HepG2 (cell line): ENCODE results near the gene RAB6B. TPM values are rescaled to one million over a fixed set of nuclear protein-coding genes. Genes with fewer than 3 reads are reported as not detected.

Experiments used
- ATAC-seq: fragments of 200-7000 bp; cut with Tn5 transposase; 3 replicates; pipeline ENCODE4 v1.9.1; 2020; ENCODE audit warnings: mild to moderate bottlenecking, moderate library complexity
- BruUV-seq: library from RNA; stranded (reverse); fragments of 400-500 nt; replicated peaks from 2 replicates; lab custom pipeline; 2021; lab: Mats Ljungman, UMichigan
- CTCF ChIA-PET: fragments of 300-600 bp; formaldehyde crosslinking; extraction: SDS; loops from one replicate; lab custom pipeline; 2021; ENCODE audit warnings: low total read pairs, inconsistent platforms, low intra/inter-chr PET ratio; lab: Yijun Ruan, JAX
- POLR2A ChIA-PET: fragments of 350-600 bp; sonication (Branson Sonifier 250); formaldehyde crosslinking; loops from one replicate; lab custom pipeline; 2020; ENCODE audit warnings: antibody characterized with exemption, inconsistent platforms; lab: Yijun Ruan, JAX
- DNase-seq: peaks from one replicate; pipeline ENCODE4 v3.0.0-alpha.2; 2015; ENCODE audit warnings: low spot score
- FAIRE-seq: peaks from 3 replicates; lab custom pipeline; 2011; peaks lifted over from hg19 to GRCh38; lab: Jason Lieb, UNC
- H2AFZ ChIP-seq: one replicate; pipeline ENCODE4 v1.6.1; 2011; ENCODE audit warnings: low read length, inconsistent platforms
- H3K27ac ChIP-seq: fragments of 300-600 bp; 3 replicates; pipeline ENCODE4 v1.8.0; 2011; ENCODE audit warnings: mixed run types, mild to moderate bottlenecking, mixed read lengths, low read length, inconsistent platforms; ENCODE audit not compliant: insufficient read depth; ENCODE audit errors: extremely low read length
- H3K27me3 ChIP-seq, 2 experiments: fragments of 200-600 bp in 1 of 2; 2 replicates in 1 of 2; 3 replicates in 1 of 2; pipeline versions ENCODE4 v1.6.0 to v1.8.0; 2011; ENCODE audit warnings: low read length in 2 of 2, mild to moderate bottlenecking in 2 of 2, moderate library complexity in 2 of 2, inconsistent platforms in 1 of 2; ENCODE audit not compliant: insufficient read depth in 2 of 2, control insufficient read depth in 1 of 2
- H3K36me3 ChIP-seq, 2 experiments: fragments of 200-600 bp in 1 of 2; replicated peaks in 1 of 2; 2 replicates in 1 of 2; 3 replicates in 1 of 2; pipeline versions ENCODE4 v1.5.1 to v1.8.0; 2011; ENCODE audit warnings: low read length in 2 of 2, inconsistent platforms in 1 of 2; ENCODE audit not compliant: insufficient read depth in 2 of 2, control insufficient read depth in 1 of 2
- H3K4me1 ChIP-seq: 2 replicates; pipeline ENCODE4 v1.5.1; 2012; ENCODE audit warnings: low read length, inconsistent platforms; ENCODE audit not compliant: insufficient read depth
- H3K4me2 ChIP-seq: 2 replicates; pipeline ENCODE4 v1.6.0; 2011; ENCODE audit warnings: low read depth, low read length, inconsistent platforms
- H3K4me3 ChIP-seq, 3 experiments: fragments of 200-600 bp in 1 of 3; sonication (generic), shearing (Covaris generic) in 1 of 3; replicated peaks in 1 of 3; 2 replicates each; pipeline ENCODE4 v1.5.1; 2011 to 2016; ENCODE audit warnings: low read length in 3 of 3, inconsistent platforms in 2 of 3, low read depth in 2 of 3, mild to moderate bottlenecking in 2 of 3, control low read depth in 1 of 3, mixed read lengths in 1 of 3; ENCODE audit not compliant: insufficient read depth in 1 of 3
- H3K79me2 ChIP-seq: one replicate; pipeline ENCODE4 v1.6.1; 2011; ENCODE audit warnings: low read length, inconsistent platforms; ENCODE audit not compliant: insufficient read depth
- H3K9ac ChIP-seq: 2 replicates; pipeline ENCODE4 v1.6.0; 2011; ENCODE audit warnings: mild to moderate bottlenecking, low read depth, low read length, inconsistent platforms; ENCODE audit not compliant: insufficient read depth
- H3K9me3 ChIP-seq: 2 replicates; pipeline ENCODE4 v1.5.1; 2012; ENCODE audit warnings: mild to moderate bottlenecking, low read length
- H4K20me1 ChIP-seq: 2 replicates; pipeline ENCODE4 v1.6.0; 2011; ENCODE audit warnings: inconsistent platforms, mild to moderate bottlenecking, low read length, moderate library complexity; ENCODE audit not compliant: insufficient read depth
- HOXD1 ChIP-seq: sonication (generic); formaldehyde crosslinking; IDR thresholded peaks from 2 replicates; pipeline ENCODE4 v1.5.0; 2020; ENCODE audit warnings: missing genetic modification reagents
- SMC3 ChIP-seq: IDR thresholded peaks from 2 replicates; pipeline ENCODE4 v1.6.1; 2011; ENCODE audit warnings: low read length, improper control_type of control experiment
- TARDBP ChIP-seq: sonication (generic); formaldehyde crosslinking; IDR thresholded peaks from 2 replicates; pipeline ENCODE4 v1.8.0; 2022; ENCODE audit warnings: mild to moderate bottlenecking, missing genetic modification reagents
- WGBS: methylation state at CpG from one replicate; pipeline ENCODE4 v1.1.6; 2017; ENCODE audit warnings: low lambda C conversion rate; 5-methylcytosine and 5-hydroxymethylcytosine counted together
- in situ Hi-C: cut with HindIII; loops from 2 replicates; pipeline ENCODE4 v1.10.0; 2017; ENCODE audit warnings: low pct_unique_long_range_greater_than_20kb; ENCODE audit not compliant: extremely low pct_ligation_motif_present
- intact Hi-C: fragments of 100-400 bp; cut with micrococcal nuclease; formaldehyde crosslinking; loops from one replicate; pipeline ENCODE4 v1.10.0; 2022; ENCODE audit not compliant: unreplicated experiment
- polyA plus RNA-seq, 8 experiments: library from polyadenylated mRNA; depleted of rRNA in 3 of 8; stranded (reverse) in 7 of 8; unstranded in 1 of 8; fragments of >200 nt; fragmentation: Illumina TruSeq in 4 of 8; extraction: Trizol in 4 of 8; gene quantifications; 2 replicates each; pipeline versions ENCODE4 v1.2.1 to v1.2.3, GENCODE V29; 2011 to 2016; ENCODE audit warnings: low read depth in 4 of 8, missing spikeins in 1 of 8, mixed read lengths in 1 of 8; ENCODE audit not compliant: insufficient read depth in 1 of 8
- total RNA-seq, 5 experiments: library from RNA; depleted of rRNA; stranded (reverse); fragments of >200 nt; fragmentation: Illumina TruSeq; extraction: Trizol; gene quantifications; 2 replicates each; pipeline ENCODE4 v1.2.3, GENCODE V29; 2016; ENCODE audit warnings: low read depth in 1 of 5
- TF ChIP-seq, protein P1 (sequence below): sonication (generic); formaldehyde crosslinking; IDR thresholded peaks from 2 replicates; pipeline ENCODE4 v1.8.0; 2023; ENCODE audit warnings: mild to moderate bottlenecking, missing genetic modification reagents
- TF ChIP-seq, protein P2 (sequence below): sonication (generic); formaldehyde crosslinking; IDR thresholded peaks from 2 replicates; pipeline ENCODE4 v1.4.0; 2020; ENCODE audit warnings: missing genetic modification reagents, borderline replicate concordance
- TF ChIP-seq, protein P3 (sequence below): sonication (generic); formaldehyde crosslinking; conservative IDR thresholded peaks from 2 replicates; pipeline ENCODE4 v1.4.0; 2020; ENCODE audit warnings: missing genetic modification reagents
- TF ChIP-seq, protein P4 (sequence below): sonication (generic); formaldehyde crosslinking; IDR thresholded peaks from 2 replicates; pipeline ENCODE4 v1.5.0; 2020; ENCODE audit warnings: mild to moderate bottlenecking, missing genetic modification reagents
- TF ChIP-seq, protein P5 (sequence below): sonication (generic); formaldehyde crosslinking; IDR thresholded peaks from 2 replicates; pipeline ENCODE4 v1.4.0; 2020; ENCODE audit warnings: mild to moderate bottlenecking, missing genetic modification reagents, borderline replicate concordance

Gene RAB6B
- total and polyA plus RNA-seq, 2 of the 13 experiments (the other 11 are each of a cell fraction or from before 2014, with no cell fraction given) = 0.16 TPM; not detected in 1

DNA sequence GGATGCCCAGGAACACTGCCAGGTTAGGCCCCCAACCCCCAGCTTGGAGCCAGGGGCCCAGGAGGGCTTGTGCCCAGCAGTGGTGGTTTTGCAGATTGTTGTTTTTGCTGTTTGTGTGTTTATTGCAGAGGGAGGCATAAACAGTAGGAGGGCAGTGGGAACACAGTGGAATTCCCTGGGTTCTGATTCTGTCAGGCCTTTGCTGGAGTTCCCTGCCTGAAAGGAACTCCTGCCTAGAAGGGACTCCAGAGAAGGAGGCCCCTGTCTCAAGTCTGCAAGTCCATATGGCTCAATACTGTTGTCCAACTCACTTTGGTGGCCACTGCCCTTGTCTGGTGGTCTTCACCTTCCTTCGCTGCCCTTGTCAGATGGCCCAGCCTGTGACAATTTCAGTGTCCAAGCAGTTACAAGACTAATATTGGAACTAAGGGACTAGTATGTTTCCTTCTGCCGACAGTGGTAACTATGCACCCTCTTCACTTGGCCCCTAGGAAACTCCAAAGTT lies 47.4 kb upstream of the RAB6B start:
- 54% methylated on average over 2 of the region's 2 CpGs for WGBS
- intact Hi-C loops = no loop called here
- in situ Hi-C loops = no loop called here
- no peak overlapping the region for H3K4me2 ChIP-seq
- no peaks in the 10 kb centered on the region for H3K79me2 ChIP-seq
- H4K20me1 ChIP-seq = no peaks in the 10 kb centered on the region
- no peaks in the 10 kb centered on the region for H3K4me1 ChIP-seq
- CTCF ChIA-PET = no interaction called here
- no peaks in the 10 kb centered on the region for H3K9me3 ChIP-seq
- TF ChIP-seq, protein P1, sequence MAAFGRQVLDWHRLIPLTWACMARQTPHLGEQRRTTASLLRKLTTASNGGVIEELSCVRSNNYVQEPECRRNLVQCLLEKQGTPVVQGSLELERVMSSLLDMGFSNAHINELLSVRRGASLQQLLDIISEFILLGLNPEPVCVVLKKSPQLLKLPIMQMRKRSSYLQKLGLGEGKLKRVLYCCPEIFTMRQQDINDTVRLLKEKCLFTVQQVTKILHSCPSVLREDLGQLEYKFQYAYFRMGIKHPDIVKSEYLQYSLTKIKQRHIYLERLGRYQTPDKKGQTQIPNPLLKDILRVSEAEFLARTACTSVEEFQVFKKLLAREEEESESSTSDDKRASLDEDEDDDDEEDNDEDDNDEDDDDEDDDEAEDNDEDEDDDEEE (CRISPR knock-in tag) = no peak
- TF ChIP-seq SMC3 (no peak), TARDBP (CRISPR knock-in tag) (no peak), HOXD1 (CRISPR knock-in tag) (no peak)
- TF ChIP-seq, protein P2, sequence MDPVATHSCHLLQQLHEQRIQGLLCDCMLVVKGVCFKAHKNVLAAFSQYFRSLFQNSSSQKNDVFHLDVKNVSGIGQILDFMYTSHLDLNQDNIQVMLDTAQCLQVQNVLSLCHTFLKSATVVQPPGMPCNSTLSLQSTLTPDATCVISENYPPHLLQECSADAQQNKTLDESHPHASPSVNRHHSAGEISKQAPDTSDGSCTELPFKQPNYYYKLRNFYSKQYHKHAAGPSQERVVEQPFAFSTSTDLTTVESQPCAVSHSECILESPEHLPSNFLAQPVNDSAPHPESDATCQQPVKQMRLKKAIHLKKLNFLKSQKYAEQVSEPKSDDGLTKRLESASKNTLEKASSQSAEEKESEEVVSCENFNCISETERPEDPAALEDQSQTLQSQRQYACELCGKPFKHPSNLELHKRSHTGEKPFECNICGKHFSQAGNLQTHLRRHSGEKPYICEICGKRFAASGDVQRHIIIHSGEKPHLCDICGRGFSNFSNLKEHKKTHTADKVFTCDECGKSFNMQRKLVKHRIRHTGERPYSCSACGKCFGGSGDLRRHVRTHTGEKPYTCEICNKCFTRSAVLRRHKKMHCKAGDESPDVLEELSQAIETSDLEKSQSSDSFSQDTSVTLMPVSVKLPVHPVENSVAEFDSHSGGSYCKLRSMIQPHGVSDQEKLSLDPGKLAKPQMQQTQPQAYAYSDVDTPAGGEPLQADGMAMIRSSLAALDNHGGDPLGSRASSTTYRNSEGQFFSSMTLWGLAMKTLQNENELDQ = no peak
- TF ChIP-seq, protein P3, sequence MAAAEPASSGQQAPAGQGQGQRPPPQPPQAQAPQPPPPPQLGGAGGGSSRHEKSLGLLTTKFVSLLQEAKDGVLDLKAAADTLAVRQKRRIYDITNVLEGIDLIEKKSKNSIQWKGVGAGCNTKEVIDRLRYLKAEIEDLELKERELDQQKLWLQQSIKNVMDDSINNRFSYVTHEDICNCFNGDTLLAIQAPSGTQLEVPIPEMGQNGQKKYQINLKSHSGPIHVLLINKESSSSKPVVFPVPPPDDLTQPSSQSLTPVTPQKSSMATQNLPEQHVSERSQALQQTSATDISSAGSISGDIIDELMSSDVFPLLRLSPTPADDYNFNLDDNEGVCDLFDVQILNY (CRISPR knock-in tag) = no peak
- TF ChIP-seq, protein P4, sequence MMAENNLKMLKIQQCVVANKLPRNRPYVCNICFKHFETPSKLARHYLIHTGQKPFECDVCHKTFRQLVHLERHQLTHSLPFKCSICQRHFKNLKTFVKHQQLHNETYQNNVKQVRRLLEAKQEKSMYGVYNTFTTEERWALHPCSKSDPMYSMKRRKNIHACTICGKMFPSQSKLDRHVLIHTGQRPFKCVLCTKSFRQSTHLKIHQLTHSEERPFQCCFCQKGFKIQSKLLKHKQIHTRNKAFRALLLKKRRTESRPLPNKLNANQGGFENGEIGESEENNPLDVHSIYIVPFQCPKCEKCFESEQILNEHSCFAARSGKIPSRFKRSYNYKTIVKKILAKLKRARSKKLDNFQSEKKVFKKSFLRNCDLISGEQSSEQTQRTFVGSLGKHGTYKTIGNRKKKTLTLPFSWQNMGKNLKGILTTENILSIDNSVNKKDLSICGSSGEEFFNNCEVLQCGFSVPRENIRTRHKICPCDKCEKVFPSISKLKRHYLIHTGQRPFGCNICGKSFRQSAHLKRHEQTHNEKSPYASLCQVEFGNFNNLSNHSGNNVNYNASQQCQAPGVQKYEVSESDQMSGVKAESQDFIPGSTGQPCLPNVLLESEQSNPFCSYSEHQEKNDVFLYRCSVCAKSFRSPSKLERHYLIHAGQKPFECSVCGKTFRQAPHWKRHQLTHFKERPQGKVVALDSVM (CRISPR knock-in tag) = no peak
- TF ChIP-seq, protein P5, sequence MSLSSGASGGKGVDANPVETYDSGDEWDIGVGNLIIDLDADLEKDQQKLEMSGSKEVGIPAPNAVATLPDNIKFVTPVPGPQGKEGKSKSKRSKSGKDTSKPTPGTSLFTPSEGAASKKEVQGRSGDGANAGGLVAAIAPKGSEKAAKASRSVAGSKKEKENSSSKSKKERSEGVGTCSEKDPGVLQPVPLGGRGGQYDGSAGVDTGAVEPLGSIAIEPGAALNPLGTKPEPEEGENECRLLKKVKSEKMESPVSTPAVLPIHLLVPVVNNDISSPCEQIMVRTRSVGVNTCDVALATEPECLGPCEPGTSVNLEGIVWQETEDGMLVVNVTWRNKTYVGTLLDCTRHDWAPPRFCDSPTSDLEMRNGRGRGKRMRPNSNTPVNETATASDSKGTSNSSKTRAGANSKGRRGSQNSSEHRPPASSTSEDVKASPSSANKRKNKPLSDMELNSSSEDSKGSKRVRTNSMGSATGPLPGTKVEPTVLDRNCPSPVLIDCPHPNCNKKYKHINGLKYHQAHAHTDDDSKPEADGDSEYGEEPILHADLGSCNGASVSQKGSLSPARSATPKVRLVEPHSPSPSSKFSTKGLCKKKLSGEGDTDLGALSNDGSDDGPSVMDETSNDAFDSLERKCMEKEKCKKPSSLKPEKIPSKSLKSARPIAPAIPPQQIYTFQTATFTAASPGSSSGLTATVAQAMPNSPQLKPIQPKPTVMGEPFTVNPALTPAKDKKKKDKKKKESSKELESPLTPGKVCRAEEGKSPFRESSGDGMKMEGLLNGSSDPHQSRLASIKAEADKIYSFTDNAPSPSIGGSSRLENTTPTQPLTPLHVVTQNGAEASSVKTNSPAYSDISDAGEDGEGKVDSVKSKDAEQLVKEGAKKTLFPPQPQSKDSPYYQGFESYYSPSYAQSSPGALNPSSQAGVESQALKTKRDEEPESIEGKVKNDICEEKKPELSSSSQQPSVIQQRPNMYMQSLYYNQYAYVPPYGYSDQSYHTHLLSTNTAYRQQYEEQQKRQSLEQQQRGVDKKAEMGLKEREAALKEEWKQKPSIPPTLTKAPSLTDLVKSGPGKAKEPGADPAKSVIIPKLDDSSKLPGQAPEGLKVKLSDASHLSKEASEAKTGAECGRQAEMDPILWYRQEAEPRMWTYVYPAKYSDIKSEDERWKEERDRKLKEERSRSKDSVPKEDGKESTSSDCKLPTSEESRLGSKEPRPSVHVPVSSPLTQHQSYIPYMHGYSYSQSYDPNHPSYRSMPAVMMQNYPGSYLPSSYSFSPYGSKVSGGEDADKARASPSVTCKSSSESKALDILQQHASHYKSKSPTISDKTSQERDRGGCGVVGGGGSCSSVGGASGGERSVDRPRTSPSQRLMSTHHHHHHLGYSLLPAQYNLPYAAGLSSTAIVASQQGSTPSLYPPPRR (CRISPR knock-in tag) = no peak
- POLR2A ChIA-PET = no interaction called here
- no peaks in the 10 kb centered on the region for H3K36me3 ChIP-seq
- no peak overlapping the region for H3K27ac ChIP-seq
- H3K9ac ChIP-seq = no peak overlapping the region
- peaks cover 4 to 45% of the 10 kb centered on the region in 2 experiments; a peak in 3 of 5 replicates for H3K27me3 ChIP-seq
- FAIRE-seq (no peak), ATAC-seq (no peak), DNase-seq (no peak)
- BruUV-seq = no TSS peak
- no peak overlapping the region for H2AFZ ChIP-seq
- no peak overlapping the region for H3K4me3 ChIP-seq
